ENCODE results near the gene GHDC.
"Not testable (repeated sequence)": the region's sequence is repeated elsewhere in the genome, so short reads cannot be mapped to it uniquely, and the experiment has no call there.

GHDC gene, protein sequence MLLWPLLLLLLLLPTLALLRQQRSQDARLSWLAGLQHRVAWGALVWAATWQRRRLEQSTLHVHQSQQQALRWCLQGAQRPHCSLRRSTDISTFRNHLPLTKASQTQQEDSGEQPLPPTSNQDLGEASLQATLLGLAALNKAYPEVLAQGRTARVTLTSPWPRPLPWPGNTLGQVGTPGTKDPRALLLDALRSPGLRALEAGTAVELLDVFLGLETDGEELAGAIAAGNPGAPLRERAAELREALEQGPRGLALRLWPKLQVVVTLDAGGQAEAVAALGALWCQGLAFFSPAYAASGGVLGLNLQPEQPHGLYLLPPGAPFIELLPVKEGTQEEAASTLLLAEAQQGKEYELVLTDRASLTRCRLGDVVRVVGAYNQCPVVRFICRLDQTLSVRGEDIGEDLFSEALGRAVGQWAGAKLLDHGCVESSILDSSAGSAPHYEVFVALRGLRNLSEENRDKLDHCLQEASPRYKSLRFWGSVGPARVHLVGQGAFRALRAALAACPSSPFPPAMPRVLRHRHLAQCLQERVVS

DNA sequence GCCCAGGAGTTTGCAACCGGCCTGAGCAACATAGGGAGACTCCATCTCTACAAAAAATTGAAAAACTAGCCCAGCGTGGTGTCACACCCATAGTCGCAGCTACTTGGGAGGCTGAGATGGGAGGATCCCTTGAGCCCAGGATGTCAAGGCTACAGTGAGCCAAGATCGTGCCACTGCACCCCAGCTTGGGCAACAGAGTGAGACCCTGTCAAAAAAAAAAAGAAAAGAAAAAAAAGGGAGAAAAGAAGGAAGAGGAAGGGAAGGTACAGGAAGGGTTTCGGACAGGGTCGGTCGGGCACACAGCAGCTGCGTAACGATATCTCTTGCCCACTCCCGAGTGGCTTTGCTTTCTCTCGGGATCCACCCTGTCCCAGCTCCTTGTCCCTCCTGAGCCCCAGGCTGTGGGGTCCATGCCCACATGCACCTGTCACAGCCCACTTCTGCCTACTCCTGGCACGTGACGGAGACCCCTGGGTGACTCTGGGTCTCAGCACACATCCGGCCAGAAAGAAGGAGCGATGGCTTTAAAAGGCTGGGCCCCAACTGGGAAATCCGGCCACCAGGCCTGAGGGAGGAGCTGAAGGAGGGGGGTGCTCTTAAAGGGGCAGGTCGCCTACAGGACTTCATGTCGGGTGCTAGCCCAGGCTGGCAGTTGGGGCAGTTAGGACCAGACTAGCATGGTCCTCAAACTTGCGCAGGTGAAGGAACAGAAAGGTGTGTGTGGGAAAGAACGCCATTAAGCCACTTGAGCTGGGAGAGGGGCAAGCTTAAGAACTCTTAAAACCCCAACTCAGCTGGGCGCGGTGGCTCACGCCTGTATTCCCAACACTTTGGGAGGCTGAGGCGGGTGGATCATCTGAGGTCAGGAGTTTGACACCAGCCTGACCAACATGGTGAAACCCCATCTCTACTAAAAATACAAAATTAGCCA is at the start of gene GHDC:
Gene GHDC (minus strand): TSS at position 526 of the 931 bp plus-strand sequence. CDS start 913 bp downstream, outside the sequence.
- peak; percentile 58 for DNase-seq (ENCODE audit: low read depth, low spot score)

DNA sequence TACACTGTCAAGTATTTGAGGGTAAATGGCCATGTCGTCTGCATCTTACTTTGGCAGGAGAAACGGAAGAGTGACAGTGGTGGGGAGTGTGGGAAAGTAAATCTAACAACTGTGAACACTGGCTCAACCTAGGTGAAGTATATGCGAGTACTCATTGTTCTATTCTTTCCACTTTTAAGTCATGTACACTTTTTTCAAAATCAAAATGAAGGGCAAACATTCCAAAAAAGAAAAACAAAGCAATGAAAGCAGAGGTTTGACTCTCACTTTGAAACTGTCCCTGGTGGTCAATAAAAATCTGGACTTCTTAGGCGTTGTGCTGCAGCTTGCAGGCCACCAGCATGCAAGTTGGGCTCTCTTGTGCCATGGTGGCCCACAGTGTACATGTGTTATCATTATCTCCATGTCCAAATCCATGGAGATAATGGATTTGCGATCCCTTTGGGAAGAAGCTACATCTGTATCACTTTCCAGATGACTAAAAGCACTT is 49.2 kb upstream of the GHDC start:
- DNase-seq (ENCODE audit: low read depth, low spot score): no peak

DNA sequence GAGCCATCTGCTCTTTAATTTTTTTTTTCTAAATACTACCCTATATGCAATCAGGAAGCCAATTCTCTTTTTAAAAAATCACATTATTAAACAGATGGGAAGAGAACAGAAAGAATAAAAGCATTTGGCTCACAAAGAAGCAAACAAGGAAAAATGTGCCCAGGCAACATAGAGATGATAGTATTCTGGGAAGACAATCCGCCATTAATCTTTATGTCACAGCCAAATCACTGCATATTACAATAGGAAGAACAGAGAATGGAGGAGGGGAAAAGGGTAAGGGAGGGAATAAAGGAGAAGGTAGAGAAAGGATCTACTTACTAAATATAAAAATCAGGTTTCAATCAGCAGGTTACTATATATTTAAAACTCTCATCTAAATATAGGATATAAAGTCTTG is 47.6 kb upstream of the GHDC start:
- no peak for DNase-seq (ENCODE audit: low read depth, low spot score)

DNA sequence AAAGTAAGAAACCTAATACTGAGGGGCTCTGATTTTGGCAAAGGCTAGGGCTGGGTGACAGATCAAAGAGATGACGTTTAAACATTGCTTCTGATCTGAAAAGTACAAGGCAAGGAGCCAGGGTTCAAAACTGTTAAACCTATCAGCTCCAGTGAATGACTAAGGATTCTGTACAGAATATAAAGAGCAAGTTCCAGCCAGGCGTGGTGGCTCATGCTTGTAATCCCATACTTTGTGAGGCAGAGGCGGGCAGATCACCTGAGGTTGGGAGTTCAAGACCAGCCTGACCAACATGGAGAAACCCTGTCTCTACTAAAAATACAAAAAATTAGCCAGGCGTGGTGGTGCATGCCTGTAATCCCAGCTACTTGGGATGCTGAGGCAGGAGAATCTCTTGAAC is 46.6 kb upstream of the GHDC start:
- not testable (repeated sequence) for DNase-seq (ENCODE audit: low read depth, low spot score)

DNA sequence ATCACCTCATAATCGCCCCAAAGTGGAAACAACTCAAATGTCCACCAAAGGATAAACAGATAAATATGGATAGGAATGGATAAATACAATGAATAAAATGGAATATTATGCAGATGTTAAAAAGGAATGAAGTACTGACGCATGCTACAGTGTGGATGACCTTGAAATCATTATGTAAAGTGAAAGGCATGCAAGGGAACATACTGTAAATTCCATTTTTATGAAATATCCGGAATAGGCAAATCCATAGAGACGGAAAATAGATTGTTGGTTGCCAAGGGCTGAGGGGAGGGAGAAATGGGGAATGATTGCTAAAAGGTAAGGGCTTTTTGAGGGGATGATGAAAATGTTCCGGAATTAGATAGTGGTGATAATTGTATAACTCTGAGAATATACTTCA is 45.9 kb upstream of the GHDC start:
- DNase-seq (ENCODE audit: low read depth, low spot score): no peak

DNA sequence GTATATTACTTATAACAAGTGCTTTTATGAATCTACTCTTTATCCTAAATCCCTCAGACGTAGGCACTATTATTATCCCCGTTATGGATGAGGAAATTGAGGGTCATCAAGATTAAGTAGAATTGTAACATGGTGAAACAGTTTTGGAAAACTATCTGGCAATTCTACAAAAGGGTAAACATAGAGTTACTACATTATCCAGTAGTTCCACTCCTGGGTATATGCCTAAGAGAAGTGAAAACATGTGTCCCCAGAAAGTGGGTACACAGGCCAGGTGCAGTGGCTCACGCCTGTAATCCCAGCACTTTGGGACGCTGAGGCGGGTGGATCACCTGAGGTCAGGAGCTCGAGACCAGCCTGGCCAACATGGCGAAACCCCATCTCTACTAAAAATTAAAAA is 45.3 kb upstream of the GHDC start:
- not testable (repeated sequence) for DNase-seq (ENCODE audit: low read depth, low spot score)

DNA sequence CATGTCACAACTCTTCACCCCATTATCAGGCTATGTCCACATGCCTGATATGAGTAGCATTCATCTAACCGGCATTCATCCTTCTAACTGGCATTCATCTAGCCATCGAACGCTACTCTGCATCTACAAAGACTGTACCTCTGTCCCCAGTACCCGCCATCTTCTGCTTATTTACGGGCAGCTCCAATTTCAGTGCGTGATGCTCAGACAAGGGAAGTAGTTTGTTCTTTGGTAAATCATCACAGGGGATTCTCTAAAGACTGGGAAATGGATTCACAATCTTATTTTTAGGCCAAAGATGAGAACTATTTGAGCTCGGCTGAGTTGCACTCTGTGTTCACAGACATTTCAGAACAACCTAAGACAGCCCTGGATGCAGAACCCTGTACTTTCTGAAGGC is 42.5 kb upstream of the GHDC start:
- no peak for DNase-seq (ENCODE audit: low read depth, low spot score)

DNA sequence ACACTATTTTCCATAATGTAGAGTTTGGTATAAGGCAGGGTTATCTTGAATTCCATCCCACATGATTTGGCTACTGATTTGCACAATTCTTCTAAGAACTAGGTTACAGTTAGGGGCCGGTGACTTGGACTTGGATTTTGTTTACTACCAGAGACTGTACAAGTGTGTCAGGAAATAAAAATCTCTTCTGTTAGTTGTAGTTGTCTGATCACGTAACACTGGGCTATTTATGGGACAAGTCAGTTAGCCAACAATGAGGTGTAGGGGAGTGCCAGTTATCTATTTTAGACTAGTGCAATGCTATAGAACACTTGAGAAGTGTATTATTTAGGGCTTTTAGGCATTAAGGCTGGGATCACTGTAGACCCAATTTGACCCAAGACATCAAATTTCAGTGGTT is 39.7 kb upstream of the GHDC start:
- DNase-seq (ENCODE audit: low read depth, low spot score): no peak

DNA sequence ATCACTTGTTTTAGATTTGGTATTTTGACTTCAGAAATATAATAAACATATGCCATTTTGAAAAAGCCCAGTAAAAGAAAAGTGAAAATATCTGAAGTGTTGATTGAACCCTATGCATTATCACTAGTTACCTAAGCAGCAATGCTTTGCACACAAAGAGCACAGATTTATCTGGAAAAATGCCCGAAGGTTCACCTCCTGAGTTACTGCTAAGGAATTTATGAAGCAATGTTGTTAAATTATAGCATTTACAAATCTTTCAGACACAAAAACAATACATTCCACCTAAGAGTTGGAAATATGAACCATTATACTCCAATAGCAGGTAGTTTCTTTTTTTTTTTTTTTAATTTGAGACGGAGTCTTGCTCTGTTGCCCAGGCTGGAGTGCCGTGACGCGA is 38.9 kb upstream of the GHDC start:
- DNase-seq (ENCODE audit: low read depth, low spot score): no peak

DNA sequence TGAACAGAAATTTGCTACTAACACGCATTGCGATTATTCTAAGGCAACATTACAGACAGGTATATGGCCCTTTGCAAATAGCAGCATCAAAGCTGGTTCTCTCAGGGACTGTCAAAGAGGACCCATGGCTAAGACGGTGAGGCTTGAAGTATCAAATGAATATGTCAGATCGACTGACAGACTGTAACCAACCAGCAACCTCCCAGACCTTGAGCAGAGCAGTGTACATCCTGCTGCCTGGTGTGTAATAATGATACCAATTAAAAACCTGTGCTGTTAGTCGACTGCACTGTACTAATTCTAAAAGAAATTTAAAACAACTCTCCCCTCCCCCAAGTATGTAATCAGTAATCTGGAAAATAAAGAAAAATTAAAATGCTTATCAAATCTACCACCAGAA is 35.9 kb upstream of the GHDC start:
- DNase-seq (ENCODE audit: low read depth, low spot score): no peak

DNA sequence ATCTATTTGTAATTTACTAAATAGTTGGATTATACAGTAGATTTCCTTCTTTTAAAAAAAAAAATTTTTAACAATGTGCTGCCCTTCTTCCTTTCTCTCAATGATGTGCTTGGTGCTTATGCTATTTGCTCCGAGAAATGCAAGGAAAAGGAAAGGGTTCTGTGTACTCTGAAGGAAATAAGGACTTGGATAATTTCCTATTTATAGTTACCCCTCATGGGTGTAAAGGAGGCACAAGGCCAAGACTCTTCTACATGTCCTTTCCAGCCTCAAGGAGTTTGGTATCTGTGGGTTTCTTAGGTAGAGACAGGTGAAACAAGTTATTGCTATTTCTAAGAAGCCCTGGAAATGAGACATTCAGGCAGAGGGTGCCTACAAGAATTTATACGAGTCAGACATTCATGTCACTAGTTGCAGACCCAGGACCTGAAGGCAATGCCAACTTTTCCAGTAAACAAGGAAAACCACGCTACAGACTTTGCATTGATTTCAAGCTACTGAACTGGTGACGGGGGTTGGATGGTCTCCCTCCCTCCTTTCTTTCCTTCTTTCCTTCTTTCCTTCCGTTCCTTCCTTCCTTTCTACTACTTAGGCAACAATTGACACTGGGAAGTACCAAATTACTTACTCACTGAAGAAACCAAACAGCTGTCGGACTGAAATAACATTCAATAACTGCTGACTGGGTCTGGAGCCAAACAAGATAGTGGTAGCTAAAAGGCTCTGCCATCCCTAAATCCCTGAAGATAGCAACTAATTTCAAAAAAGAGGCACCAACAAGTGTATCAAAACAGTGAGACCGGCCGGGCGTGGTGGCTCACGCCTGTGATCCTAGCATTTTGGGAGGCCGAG is 33.8 kb upstream of the GHDC start:
- no peak for DNase-seq (ENCODE audit: low read depth, low spot score)

DNA sequence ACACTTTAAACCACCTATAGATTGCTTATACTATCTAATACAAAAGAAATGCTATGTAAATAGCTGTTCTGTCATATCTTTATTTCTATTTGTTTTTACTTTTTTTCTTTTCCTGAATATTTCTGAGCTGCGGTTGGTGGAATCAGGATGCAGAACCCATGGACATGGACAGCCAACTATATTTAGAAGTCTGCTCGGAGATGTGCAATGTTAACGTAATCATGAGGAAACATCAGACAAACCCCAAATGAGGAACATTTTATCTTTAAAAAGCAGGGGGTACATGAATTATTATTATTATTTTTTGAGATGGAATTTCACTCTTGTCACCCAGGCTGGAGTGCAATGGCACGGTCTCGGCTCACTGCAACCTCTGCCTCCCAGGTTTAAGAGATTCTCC is 31.4 kb upstream of the GHDC start:
- DNase-seq (ENCODE audit: low read depth, low spot score): no peak

DNA sequence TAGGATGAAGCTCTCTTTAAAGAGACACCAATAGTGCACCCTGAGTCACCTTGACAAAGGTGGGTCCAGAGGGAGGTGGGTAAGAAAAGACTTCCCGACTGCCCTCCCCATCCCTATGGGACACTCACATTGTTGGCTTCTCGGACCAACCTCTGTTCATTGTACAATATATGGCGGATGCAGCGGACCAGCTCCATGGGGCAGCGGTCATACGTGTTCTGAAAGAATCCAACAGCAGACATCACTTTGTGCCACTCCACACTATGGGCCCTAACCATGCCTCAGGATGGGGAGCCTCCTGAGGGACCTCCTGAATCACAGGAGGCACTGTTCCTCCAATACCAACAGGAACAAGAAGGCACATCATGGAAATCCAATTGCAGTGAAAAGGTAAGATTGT is 30.4 kb upstream of the GHDC start:
- no peak for DNase-seq (ENCODE audit: low read depth, low spot score)

DNA sequence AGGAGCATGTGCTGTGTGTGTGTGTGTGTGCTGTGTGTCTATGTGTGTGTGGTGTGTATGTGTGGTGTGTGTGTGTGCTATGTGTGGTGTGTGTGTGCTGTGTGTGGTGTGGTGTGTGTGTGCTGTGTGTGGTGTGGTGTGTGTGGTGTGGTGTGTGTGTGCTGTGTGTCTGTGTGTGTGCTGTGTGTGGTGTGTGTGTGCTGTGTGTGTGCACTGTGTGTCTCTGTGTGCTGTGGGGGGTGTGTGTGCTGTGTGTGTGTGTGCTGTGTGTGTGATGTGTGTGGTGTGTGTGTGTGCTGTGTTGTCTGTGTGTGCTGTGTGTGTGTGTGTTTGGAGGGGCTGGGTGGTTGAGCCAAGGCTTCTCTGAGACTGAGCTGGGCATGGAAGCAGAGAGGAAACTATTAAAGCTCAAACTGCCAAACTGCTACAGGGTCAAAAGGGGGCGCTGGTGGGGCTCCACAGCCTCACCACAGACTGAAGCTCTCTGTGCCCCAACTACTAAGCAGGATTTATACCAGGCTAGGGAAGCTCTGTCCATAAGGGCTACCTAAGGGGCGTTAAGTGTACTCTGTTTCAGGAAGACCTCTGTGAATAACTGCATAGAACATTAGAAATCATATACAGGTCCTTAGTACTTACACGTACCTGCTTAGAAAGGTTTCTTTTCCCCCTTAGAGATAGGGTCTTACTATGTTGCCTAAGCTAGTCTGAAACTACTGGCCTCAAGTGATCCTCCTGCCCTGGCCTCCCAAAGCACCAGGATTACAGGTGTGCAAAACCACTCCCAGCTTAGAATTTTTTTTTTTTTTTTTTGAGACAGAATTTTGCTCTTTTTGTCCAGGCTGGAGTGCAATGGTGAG is 27.8 kb upstream of the GHDC start:
- DNase-seq (ENCODE audit: low read depth, low spot score): peak; percentile 17

DNA sequence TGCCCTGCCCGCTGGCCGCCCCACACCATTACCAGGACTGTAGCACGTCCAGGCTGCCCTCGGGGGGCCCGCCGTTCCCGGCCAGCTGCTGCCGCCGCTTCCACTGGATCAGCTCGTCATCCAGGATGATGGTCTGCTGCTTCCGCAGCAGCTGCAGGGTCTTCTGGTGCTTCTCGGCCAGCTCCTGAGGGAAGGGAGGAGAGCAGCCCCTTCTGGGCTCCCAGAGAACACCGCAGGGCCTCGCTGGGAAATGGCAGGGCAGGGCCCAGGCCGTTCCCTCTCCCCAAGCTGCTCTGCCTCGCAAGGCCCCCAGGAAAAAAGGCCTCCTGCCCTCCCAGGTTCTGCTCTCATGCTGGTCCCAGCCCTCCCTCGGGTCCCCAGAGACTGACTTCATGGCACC is 25.0 kb upstream of the GHDC start:
- DNase-seq (ENCODE audit: low read depth, low spot score): not testable (repeated sequence)

DNA sequence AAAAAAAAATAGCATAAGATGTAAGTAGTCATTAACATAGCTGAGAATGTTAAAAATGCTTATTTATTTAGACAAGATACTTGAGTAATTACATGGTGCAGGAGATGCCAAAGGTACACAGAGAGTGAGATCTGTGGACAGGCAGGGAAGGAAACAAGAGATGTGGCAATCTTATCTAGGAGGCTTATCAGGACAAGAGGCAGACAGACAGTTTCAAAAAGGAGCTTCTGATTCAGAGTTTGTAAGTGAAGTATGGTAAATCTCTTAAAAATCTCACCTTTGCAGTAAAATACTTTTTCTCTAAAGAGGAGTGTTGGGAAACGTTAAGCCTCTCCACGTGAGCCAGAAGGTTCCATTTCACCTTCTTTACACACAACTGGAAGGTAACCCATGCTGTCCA is 19.9 kb upstream of the GHDC start:
- DNase-seq (ENCODE audit: low read depth, low spot score): no peak

DNA sequence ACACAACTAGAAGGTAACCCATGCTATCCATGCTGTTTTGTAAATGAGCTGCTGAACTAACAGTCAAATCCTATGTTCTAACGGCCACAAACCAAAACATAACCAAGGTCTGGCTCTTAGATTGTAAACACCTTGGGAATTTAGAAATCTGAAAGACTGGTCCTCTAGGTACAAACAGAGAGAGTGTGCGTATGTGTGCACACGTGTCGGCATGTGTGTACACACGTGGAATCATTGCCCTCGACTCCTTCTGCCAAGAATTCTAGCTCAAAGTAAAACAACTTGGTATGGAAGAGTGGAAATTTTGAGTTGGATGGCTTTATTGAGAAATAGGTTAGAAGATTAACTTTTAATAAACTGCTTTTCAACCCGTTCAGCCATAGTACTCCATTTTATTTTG is 18.1 kb upstream of the GHDC start:
- no peak for DNase-seq (ENCODE audit: low read depth, low spot score)

DNA sequence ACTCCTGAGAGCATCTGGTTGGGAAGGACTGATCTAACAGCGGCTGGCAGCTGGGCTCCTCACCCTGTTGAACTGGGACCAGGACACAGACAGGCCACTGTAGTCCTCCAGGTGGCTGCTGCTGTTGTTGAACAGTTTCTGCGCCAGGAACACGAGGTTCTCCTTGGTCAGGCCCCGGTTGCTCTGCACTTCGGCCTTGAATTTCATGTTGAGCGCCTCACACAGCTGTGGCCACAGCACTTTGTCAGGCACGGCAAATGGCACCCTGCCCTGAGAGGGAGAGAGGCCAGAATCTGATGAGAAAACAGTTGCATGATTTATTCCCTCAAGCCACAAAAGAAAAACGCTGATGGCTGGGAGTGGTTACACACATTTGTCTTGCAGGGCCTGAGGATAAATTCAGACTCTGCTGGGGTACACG is 17.6 kb upstream of the GHDC start:
- not testable (repeated sequence) for DNase-seq (ENCODE audit: low read depth, low spot score)

DNA sequence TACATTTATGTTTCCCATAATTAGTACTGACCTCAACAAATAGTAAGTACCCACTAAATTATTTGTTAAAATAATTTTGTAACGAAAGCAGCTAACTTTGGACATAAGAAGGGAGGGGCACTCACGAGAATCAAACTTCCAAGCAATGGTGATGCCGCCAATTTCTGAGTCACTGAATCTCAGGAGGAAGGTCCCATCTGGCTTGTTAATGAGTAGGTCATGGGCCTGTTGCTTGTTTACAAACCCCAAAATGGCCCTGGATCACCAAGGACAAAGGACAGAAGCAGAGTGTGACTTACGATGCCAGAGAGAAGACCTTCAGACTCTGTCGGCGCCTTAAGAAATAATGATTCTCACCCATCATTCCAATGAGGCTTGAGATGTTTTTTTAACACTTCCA is 15.8 kb upstream of the GHDC start:
- no peak for DNase-seq (ENCODE audit: low read depth, low spot score)

DNA sequence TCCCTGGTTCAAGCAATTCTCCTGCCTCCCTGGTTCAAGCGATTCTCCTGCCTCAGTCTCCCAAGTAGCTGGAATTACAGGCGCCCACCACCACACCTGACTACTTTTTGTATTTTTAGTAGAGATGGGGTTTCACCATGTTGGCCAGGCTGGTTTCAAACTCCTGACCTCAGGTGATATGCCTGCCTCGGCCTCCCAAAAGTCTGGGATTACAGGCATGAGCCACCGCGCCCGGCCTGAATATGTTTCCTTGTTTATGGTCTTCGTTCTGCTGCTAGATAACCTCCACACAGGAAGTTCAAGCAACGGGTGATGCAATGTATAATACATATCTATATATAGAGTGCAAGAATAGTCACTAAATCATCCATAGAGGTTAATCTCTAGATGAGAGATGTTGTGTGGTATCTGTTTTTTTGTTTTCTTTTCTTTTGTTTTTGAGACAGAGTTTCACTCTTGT is 11.9 kb upstream of the GHDC start:
- DNase-seq (ENCODE audit: low read depth, low spot score): not testable (repeated sequence)
